Common myeloid progenitor, CD34-positive (primary cell): ENCODE measurements around the gene PPA2.
"Not testable (repeated sequence)": the region's sequence is repeated elsewhere in the genome, so short reads cannot be mapped to it uniquely, and the experiment has no call there.

Source experiments
- CTCF ChIA-PET: fragments of 350-600 bp; sonication (Branson Sonifier 250); formaldehyde crosslinking; loops from one replicate; lab custom pipeline; 2021; ENCODE audit warnings: antibody characterized with exemption; lab: Charles Lee
- POLR2A ChIA-PET: fragments of 350-600 bp; sonication (Branson Sonifier 250); formaldehyde crosslinking; loops from one replicate; lab custom pipeline; 2021; ENCODE audit warnings: antibody characterized with exemption; lab: Charles Lee
- DNase-seq, 3 donors: peaks; one replicate each; pipeline versions ENCODE4 v3.0.0 to v3.0.0-alpha.2; 2013
- H3K27ac ChIP-seq, 2 experiments: 1 replicate in 1 of 2; 2 replicates in 1 of 2; pipeline ENCODE4 v1.7.0; 2013; ENCODE audit warnings: inconsistent platforms in 2 of 2, low read length in 2 of 2, mild to moderate bottlenecking in 2 of 2, low read depth in 1 of 2, moderate library complexity in 1 of 2; ENCODE audit not compliant: severe bottlenecking in 2 of 2, insufficient read depth in 1 of 2, poor library complexity in 1 of 2
- H3K27me3 ChIP-seq, 5 experiments: replicated peaks in 2 of 5; 1 replicate in 3 of 5; 2 replicates in 2 of 5; pipeline versions ENCODE4 v1.6.1 to v1.7.0; 2013; ENCODE audit warnings: low read length in 4 of 5, mild to moderate bottlenecking in 2 of 5, moderate library complexity in 2 of 5, inconsistent platforms in 1 of 5; ENCODE audit not compliant: insufficient read depth in 5 of 5, control insufficient read depth in 4 of 5
- H3K36me3 ChIP-seq, 4 experiments: 1 replicate in 2 of 4; 2 replicates in 2 of 4; pipeline versions ENCODE4 v1.6.1 to v1.7.0; 2013; ENCODE audit warnings: low read length in 3 of 4, control low read depth in 1 of 4, mild to moderate bottlenecking in 1 of 4; ENCODE audit not compliant: control insufficient read depth in 4 of 4, insufficient read depth in 4 of 4
- H3K4me1 ChIP-seq, 4 experiments: 1 replicate in 3 of 4; 2 replicates in 1 of 4; pipeline versions ENCODE4 v1.6.1 to v1.7.1; 2013; ENCODE audit warnings: low read length in 3 of 4, mild to moderate bottlenecking in 3 of 4, control low read depth in 1 of 4, inconsistent platforms in 1 of 4, moderate library complexity in 1 of 4; ENCODE audit not compliant: control insufficient read depth in 4 of 4, insufficient read depth in 4 of 4; ENCODE audit errors: control extremely low read depth in 1 of 4
- H3K4me3 ChIP-seq, 7 experiments: 1 replicate in 4 of 7; 2 replicates in 3 of 7; pipeline versions ENCODE4 v1.5.1 to v1.7.0; 2013; ENCODE audit warnings: mild to moderate bottlenecking in 7 of 7, low read length in 6 of 7, moderate library complexity in 6 of 7, inconsistent platforms in 2 of 7, low read depth in 2 of 7, control low read depth in 1 of 7; ENCODE audit not compliant: insufficient read depth in 4 of 7, control insufficient read depth in 1 of 7; ENCODE audit errors: extremely low read depth in 1 of 7
- H3K9me3 ChIP-seq, 5 experiments: 1 replicate in 4 of 5; 2 replicates in 1 of 5; pipeline versions ENCODE4 v1.6.1 to v1.7.1; 2013; ENCODE audit warnings: low read length in 4 of 5, mild to moderate bottlenecking in 2 of 5, inconsistent platforms in 1 of 5, low read depth in 1 of 5, moderate library complexity in 1 of 5; ENCODE audit not compliant: control insufficient read depth in 4 of 5, insufficient read depth in 2 of 5; ENCODE audit errors: control extremely low read depth in 1 of 5
- WGBS: methylation state at CpG from one replicate; pipeline ENCODE4 v1.1.5; 2013; ENCODE audit not compliant: insufficient coverage; 5-methylcytosine and 5-hydroxymethylcytosine counted together

The PPA2 gene

GRCh38 chr4:105471566-105472176 is 2.2 kb downstream of the PPA2 start:
- H3K4me3 ChIP-seq, result peak overlapping the region in 5 of 7 experiments; percentile 10 to 94 (median 86)
- peaks cover 16 to 29% (median 21%) of the 10 kb centered on the region in 4 experiments for H3K4me1 ChIP-seq
- POLR2A ChIA-PET, result no interaction called here
- peak; percentile 84 to 91 (median 89) for DNase-seq
- CTCF ChIA-PET, result interaction anchor here (1.0 to 1.4 kb wide), 4 partner anchors 11 to 542 kb away, joined by 3 read pairs; no protein-coding TSS in a partner anchor
- peaks cover 0 to under 1% (median 0%) of the 10 kb centered on the region in 5 experiments for H3K9me3 ChIP-seq
- WGBS, result 21% methylated on average over 10 of the region's 10 CpGs
- H3K36me3 ChIP-seq, result peaks cover 2 to 25% (median 5%) of the 10 kb centered on the region in 4 experiments
- no peaks in the 10 kb centered on the region for H3K27me3 ChIP-seq
- peak overlapping the region in 1 of 2 experiments; percentile 96 for H3K27ac ChIP-seq

DNA sequence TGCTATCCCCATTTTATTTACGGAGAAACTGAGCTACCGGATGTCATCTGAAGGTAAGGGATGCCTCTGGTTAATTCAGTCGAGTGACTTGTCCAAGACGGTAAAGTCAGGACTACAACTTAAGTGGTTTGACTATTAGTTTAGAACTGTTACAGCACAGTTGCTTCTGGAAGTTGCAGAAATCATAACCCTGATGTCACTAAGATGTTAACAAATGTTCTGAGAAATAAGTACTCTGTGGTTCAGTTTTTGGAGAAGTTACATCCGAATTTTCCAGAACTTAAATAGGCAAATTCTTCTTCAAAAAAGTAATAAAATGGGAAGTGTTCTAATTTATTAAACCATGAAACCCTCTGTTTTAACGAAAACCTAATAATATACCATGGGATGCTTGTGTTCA is 3.1 kb downstream of the PPA2 start:
- H3K27ac ChIP-seq, result no peak overlapping the region
- H3K4me3 ChIP-seq, result peak overlapping the region in 1 of 7 experiments; percentile 88
- DNase-seq, result no peak
- no peaks in the 10 kb centered on the region for H3K27me3 ChIP-seq
- H3K36me3 ChIP-seq, result peaks cover 5 to 30% (median 11%) of the 10 kb centered on the region in 4 experiments
- CTCF ChIA-PET, result interaction anchor here (1.0 to 1.2 kb wide), 2 partner anchors 10 to 29 kb away, joined by 3 read pairs; no protein-coding TSS in a partner anchor
- H3K9me3 ChIP-seq, result peaks cover 0 to 2% (median 0%) of the 10 kb centered on the region in 5 experiments
- peaks cover 16 to 29% (median 21%) of the 10 kb centered on the region in 4 experiments for H3K4me1 ChIP-seq
- POLR2A ChIA-PET, result no interaction called here
- WGBS, result 100% methylated on average over 4 of the region's 6 CpGs

DNA sequence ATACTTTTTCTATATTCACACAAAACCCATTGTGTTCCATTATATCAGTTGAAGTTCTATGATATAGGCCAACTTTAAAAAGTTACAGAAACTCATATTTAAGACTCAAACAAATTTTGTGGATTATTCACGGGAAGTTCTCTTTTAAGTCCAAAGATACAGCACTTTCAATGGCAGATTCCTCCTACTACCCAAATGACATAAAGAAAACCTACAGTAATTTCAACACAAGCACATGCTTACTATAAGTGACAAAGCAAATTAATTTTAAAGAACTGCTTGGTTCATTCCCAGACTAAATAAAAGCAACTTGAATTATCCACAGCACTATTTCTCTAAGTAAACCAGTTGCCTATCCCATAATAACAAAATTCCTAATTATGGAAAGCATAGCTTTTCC is 4.1 kb downstream of the PPA2 start:
- CTCF ChIA-PET, result interaction anchor here (1.1 to 1.8 kb wide), 2 partner anchors 21 to 170 kb away, joined by 3 to 4 read pairs; no protein-coding TSS in a partner anchor

DNA sequence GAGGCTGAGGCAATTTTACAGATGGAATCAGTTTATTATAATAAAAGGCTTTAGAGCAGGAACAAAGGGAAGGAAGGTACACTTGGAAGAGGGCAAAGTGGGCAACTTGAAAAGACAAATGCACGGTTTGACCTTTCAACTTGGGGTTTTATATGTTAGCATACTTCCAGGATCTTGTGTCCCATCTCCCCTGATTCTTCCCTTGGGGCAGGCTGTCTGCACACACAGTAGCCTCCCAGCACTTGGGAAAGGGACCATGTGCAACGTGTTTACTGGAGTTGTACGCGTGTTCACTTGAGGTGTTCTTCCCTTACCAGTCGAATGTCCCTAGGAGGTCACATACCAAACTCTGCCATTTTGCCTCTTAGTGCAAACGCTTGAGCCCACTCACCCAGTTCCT is 7.3 kb downstream of the PPA2 start:
- no peak overlapping the region for H3K4me3 ChIP-seq
- ChIA-PET CTCF (interaction anchor here (1.3 kb wide), 1 partner anchor 16 kb away, joined by 3 read pairs; no protein-coding TSS in a partner anchor), POLR2A (no interaction called here)
- WGBS, result 100% methylated on average over 5 of the region's 6 CpGs
- no peak overlapping the region for H3K27ac ChIP-seq
- H3K36me3 ChIP-seq, result peaks cover 6 to 44% (median 23%) of the 10 kb centered on the region in 4 experiments
- peaks cover 8 to 17% (median 10%) of the 10 kb centered on the region in 4 experiments for H3K4me1 ChIP-seq
- H3K9me3 ChIP-seq, result peaks cover 0 to 6% (median 3%) of the 10 kb centered on the region in 5 experiments
- DNase-seq, result no peak
- H3K27me3 ChIP-seq, result no peaks in the 10 kb centered on the region

More for the DNA sequence above, 4.1 kb downstream of the PPA2 start:
- H3K27ac ChIP-seq, result no peak overlapping the region
- peaks cover 16 to 29% (median 21%) of the 10 kb centered on the region in 4 experiments for H3K4me1 ChIP-seq
- peaks cover 0 to 3% (median 0%) of the 10 kb centered on the region in 5 experiments for H3K9me3 ChIP-seq
- WGBS, result 100% methylated on average over 1 of the region's 1 CpG
- no peak overlapping the region for H3K4me3 ChIP-seq
- DNase-seq, result no peak
- peaks cover 6 to 33% (median 15%) of the 10 kb centered on the region in 4 experiments for H3K36me3 ChIP-seq
- H3K27me3 ChIP-seq, result no peaks in the 10 kb centered on the region
- POLR2A ChIA-PET, result no interaction called here

DNA sequence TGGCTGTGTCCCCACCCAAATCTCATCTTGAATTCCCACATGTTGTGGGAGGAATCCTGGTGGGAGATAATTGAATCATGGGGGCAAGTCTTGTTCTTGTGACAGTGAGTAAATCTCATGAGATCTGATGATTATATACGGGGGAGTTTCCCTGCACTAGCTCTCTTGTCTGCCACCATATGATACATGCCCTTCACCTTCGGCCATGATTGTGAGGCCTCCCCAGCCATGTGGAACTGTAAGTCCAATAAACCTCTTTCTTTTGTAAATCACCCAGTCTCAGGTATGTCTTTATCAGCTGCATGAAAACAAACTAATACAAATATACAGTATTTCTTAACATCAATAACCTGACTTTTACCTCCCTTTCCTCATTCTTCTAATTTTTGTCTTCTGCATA is 9.3 kb downstream of the PPA2 start:
- Histone ChIP-seq H3K36me3 (peaks cover 6 to 47% (median 23%) of the 10 kb centered on the region in 4 experiments), H3K4me1 (peaks cover 3 to 19% (median 9%) of the 10 kb centered on the region in 4 experiments)
- not testable (repeated sequence) for H3K27me3 ChIP-seq, H3K4me3 ChIP-seq, H3K27ac ChIP-seq, H3K9me3 ChIP-seq, DNase-seq
- WGBS, result 100% methylated on average over 2 of the region's 2 CpGs
- ChIA-PET CTCF (interaction anchor here (0.5 to 5.7 kb wide), 2 partner anchors 9 to 617 kb away, joined by 3 to 25 read pairs; partner anchors contain the start of gene PPA2), POLR2A (interaction anchor here (0.8 kb wide), 1 partner anchor 313 kb away, joined by 6 read pairs; no protein-coding TSS in a partner anchor)

GRCh38 chr4:105462576-105462975 is 11.3 kb downstream of the PPA2 start:
- no peak overlapping the region for H3K27ac ChIP-seq
- POLR2A ChIA-PET, result no interaction called here
- CTCF ChIA-PET, result interaction anchor here (0.7 to 5.7 kb wide), 2 partner anchors 11 to 734 kb away, joined by 4 to 25 read pairs; partner anchors contain the start of gene PPA2

More at GRCh38 chr4:105462576-105462975, 11.3 kb downstream of the PPA2 start:
- WGBS, result 93% methylated on average over 2 of the region's 3 CpGs
- peaks cover 0 to 6% (median 3%) of the 10 kb centered on the region in 5 experiments for H3K9me3 ChIP-seq
- H3K4me1 ChIP-seq, result peaks cover 3 to 19% (median 9%) of the 10 kb centered on the region in 4 experiments
- no peak overlapping the region for H3K4me3 ChIP-seq
- no peak for DNase-seq
- H3K27me3 ChIP-seq, result no peaks in the 10 kb centered on the region
- H3K36me3 ChIP-seq, result peaks cover 2 to 36% (median 23%) of the 10 kb centered on the region in 4 experiments
